Thoracic aorta (tissue), 2 donors: ENCODE results near the gene ICE2. TPM values are rescaled to one million over a fixed set of nuclear protein-coding genes. Genes with fewer than 3 reads are reported as not detected.
A peak's percentile ranks its signal among the peaks of the same experiment; 100 is the strongest.

ENCODE experiments used
- ATAC-seq: fragments of 150-250 bp; one replicate; pipeline ENCODE4 v1.8.0; 2017; ENCODE audit warnings: low read depth; ENCODE audit not compliant: insufficient number of reproducible peaks, low FRiP score
- DNase-seq: peaks from one replicate; pipeline ENCODE4 v3.0.0-alpha.2; 2020; ENCODE audit warnings: low spot score
- H3K27ac ChIP-seq, 2 donors: fragments of 200-600 bp; sonication (generic); 1 replicate in 1 of 2; 2 replicates in 1 of 2; pipeline ENCODE4 v1.5.1; 2016; ENCODE audit warnings: mild to moderate bottlenecking in 2 of 2, moderate library complexity in 2 of 2
- H3K27me3 ChIP-seq: fragments of 200-600 bp; sonication (generic); replicated peaks from 2 replicates; pipeline ENCODE4 v1.6.0; 2016; ENCODE audit warnings: mild to moderate bottlenecking; ENCODE audit not compliant: insufficient read depth
- H3K36me3 ChIP-seq: fragments of 200-600 bp; sonication (generic); one replicate; pipeline ENCODE4 v1.5.1; 2016
- H3K4me1 ChIP-seq, 2 donors: fragments of 200-600 bp; sonication (generic); 1 replicate in 1 of 2; 2 replicates in 1 of 2; pipeline versions ENCODE4 v1.5.1 to v1.6.0; 2016; ENCODE audit warnings: low read depth in 2 of 2, mild to moderate bottlenecking in 1 of 2; ENCODE audit not compliant: control insufficient read depth in 1 of 2
- H3K4me3 ChIP-seq: fragments of 200-600 bp; sonication (generic); 2 replicates; pipeline ENCODE4 v1.5.1; 2016; ENCODE audit warnings: mild to moderate bottlenecking
- H3K9me3 ChIP-seq: fragments of 200-600 bp; sonication (generic); 2 replicates; pipeline ENCODE4 v1.5.1; 2016
- total RNA-seq, 2 donors: library from RNA; depleted of rRNA; stranded (reverse); fragments of >200 nt; gene quantifications; one replicate each; pipeline versions ENCODE4 v1.1.0 to v1.2.3, GENCODE V29; 2016
- TF ChIP-seq, protein P1 (sequence below): fragments of 200-600 bp; sonication (generic); IDR thresholded peaks from one replicate; pipeline ENCODE4 v1.5.1; 2019; ENCODE audit warnings: antibody characterized with exemption

ICE2 gene
- total RNA-seq, 2 donors from 2014 or later = 19.4 to 57.2 TPM

DNA sequence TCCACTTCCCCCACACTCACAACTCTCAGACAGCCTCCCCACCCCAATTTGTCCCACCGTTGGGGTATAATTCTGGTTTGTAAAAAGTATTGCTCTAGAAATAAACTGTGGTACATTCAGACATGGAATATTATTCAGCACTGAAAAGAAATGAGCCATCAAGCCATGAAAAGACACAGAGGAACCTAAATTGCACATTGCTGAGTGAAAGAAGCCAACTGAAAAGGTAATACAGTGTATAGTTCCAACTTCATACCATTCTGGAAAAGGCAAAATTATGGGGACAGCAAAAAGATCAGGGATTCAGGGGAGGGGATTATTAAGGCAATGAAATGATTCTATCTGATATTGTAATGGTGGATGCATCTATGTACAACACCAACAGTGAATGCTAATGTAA, 91.6 kb downstream of the ICE2 start:
- ATAC-seq = no peak
- H3K27ac ChIP-seq = no peak overlapping the region
- TF ChIP-seq, protein P1, sequence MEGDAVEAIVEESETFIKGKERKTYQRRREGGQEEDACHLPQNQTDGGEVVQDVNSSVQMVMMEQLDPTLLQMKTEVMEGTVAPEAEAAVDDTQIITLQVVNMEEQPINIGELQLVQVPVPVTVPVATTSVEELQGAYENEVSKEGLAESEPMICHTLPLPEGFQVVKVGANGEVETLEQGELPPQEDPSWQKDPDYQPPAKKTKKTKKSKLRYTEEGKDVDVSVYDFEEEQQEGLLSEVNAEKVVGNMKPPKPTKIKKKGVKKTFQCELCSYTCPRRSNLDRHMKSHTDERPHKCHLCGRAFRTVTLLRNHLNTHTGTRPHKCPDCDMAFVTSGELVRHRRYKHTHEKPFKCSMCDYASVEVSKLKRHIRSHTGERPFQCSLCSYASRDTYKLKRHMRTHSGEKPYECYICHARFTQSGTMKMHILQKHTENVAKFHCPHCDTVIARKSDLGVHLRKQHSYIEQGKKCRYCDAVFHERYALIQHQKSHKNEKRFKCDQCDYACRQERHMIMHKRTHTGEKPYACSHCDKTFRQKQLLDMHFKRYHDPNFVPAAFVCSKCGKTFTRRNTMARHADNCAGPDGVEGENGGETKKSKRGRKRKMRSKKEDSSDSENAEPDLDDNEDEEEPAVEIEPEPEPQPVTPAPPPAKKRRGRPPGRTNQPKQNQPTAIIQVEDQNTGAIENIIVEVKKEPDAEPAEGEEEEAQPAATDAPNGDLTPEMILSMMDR = no peak

DNA sequence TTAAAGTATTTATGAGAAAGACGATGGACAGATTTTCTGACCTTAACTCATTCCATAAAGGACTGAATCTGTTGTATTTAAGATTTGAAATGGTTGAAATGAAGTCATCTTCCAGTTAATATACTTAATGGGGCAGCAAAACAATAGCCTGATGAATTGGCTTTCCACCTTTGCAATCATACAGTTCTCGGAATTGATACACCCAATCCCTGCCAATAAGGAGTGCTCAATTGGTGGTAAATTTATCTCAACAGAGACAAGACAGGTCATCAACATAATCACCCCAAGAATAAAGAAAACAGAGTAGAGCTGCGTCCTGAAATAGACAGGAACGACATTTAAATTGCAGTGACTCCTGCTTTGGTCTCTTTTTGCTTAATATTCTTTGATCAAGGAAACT, 92.3 kb downstream of the ICE2 start:
- TF ChIP-seq, protein P1 = no peak
- Histone ChIP-seq H3K4me1 (peaks cover 43 to 95% of the 10 kb centered on the region in 2 donors), H3K27me3 (no peaks in the 10 kb centered on the region), H3K27ac (peak overlapping the region; percentile 1 to 4), H3K9me3 (no peaks in the 10 kb centered on the region), H3K36me3 (peaks cover 8% of the 10 kb centered on the region), H3K4me3 (no peak overlapping the region)
- DNase-seq (no peak), ATAC-seq (no peak)

More for the DNA sequence above, 91.6 kb downstream of the ICE2 start:
- Histone ChIP-seq H3K9me3 (no peaks in the 10 kb centered on the region), H3K27me3 (no peaks in the 10 kb centered on the region), H3K36me3 (peaks cover 7% of the 10 kb centered on the region), H3K4me1 (peaks cover 48 to 95% of the 10 kb centered on the region in 2 donors), H3K4me3 (no peak overlapping the region)
- no peak for DNase-seq

DNA sequence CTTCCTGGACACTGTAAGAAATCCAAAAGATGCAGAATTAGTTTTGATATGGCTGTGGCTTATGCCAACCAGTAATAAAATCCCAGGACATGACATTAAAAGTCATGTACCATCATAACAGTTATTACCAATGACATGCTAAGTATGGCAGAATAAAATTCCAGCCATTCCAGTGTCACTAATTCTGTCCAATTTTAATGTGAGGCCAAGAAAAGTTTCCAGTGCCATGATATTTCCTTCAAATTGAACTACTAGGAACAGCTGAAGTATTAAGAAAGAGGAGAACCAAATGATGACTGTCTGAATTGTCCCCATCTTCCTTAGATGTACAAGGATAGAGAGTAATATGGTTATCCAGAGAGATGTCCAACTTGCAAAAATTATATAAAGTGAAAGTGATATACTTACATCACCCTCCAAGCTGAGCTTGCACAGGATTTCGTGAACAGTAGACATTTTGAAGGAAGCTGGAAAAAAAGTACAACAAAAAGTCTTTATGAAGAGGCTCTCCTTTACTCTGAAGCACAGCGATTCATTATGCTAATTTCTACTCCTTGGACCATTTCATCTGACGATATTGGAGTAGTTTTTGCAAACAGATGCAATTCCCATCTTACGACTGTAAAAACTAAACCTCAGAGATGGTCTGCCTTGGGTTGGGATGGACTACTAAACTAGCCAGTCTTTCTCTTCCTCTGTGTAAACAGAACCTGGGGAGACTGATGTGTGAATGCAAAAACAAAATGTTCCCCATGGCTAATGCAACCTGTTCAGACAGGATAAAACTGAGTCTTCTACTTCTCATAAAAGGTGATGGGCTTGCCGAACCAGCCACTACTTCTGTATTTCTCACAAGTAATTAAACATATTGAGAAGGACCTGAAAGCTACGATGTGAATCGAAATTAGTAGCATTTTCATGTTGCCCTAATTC, 93.1 kb downstream of the ICE2 start:
- no peak overlapping the region for H3K4me3 ChIP-seq
- peaks cover 41 to 95% of the 10 kb centered on the region in 2 donors for H3K4me1 ChIP-seq

DNA sequence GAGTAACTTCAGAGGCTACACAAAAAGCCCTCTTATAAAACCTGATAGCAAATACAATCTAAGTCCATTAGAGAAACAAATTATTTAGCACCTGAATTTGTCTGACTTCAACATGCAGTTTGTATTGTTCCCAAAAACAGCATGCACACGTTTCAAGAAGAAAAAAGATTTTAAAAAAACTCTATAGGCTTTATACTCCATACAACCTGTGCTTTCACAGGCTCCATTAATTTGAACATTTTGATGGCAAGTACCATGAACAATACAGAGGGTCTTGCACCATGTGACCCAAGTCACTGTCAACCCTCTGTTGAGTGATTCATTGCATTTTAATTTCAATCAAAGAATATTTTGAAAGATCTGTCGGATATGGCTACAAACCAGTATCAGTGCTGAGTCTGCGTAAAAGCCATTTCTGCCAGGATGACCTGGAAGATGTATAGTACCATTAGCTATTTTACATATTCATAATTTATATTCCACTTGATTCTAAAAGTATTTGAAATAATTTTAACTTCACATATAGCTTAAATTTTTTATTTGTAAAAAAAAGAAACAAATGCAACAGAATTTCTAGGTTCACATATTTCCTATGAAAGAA, 94.3 kb downstream of the ICE2 start:
- H3K4me3 ChIP-seq = no peak overlapping the region
- ATAC-seq (no peak), DNase-seq (no peak)
- H3K9me3 ChIP-seq = no peaks in the 10 kb centered on the region
- TF ChIP-seq, protein P1 = no peak
- H3K4me1 ChIP-seq = peaks cover 37 to 93% of the 10 kb centered on the region in 2 donors
- no peak overlapping the region for H3K27ac ChIP-seq
- H3K36me3 ChIP-seq = peaks cover 18% of the 10 kb centered on the region
- no peaks in the 10 kb centered on the region for H3K27me3 ChIP-seq

More for the DNA sequence above, 93.1 kb downstream of the ICE2 start:
- ATAC-seq (no peak), DNase-seq (no peak)
- Histone ChIP-seq H3K27ac (peak overlapping the region; percentile 1 to 4), H3K27me3 (no peaks in the 10 kb centered on the region), H3K9me3 (no peaks in the 10 kb centered on the region), H3K36me3 (peaks cover 16% of the 10 kb centered on the region)
- TF ChIP-seq, protein P1 = no peak

DNA sequence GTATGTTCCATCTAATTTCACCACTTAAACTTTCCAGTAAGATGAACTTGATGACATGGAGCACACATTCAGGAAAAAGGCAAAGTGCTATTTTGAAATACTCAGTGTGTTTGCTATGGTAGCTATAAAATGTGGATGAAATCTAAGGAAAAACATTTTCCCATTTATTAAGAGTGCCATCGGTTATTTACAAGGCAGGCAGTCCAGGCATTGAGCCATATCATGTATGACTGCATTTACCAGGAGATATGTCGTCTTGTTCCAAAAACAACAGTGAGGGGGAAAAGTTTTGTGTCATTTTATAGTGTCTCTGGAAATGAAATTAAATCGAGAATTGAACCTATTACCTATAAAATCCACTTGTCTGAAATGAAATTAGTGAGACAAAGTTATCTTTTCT, 94.9 kb downstream of the ICE2 start:
- Histone ChIP-seq H3K4me3 (no peak overlapping the region), H3K27me3 (no peaks in the 10 kb centered on the region), H3K4me1 (peaks cover 38 to 91% of the 10 kb centered on the region in 2 donors), H3K27ac (peak overlapping the region in 1 of 2 donors; percentile 23), H3K36me3 (peaks cover 18% of the 10 kb centered on the region), H3K9me3 (no peaks in the 10 kb centered on the region)
- TF ChIP-seq, protein P1 = no peak
- ATAC-seq (no peak), DNase-seq (no peak)
